ENCODE results near the gene STRBP.

STRBP gene

DNA sequence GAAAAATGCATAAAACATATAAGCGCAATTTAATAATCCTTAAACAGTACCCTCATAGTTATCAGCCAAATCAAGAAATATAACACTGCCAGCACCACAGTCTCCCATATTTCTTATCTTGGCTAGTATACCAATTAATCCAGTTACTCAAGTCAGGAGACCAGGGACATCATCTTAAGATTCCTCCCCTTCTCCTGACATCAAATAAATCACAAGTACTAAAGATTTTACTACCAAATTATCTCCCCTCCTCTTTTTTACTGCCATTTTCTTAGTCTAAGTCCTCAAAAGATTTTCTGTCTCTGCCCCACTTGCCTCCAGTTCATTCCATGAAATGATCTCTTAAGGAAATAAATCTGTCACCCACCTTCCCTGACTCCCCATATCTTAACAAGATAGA, 37.0 kb downstream of the STRBP start:
- no peak overlapping the region for H3K4me3 ChIP-seq (ENCODE audit: low read depth, low read length)
- DNase-seq (ENCODE audit: low read depth): no peak
- TF ChIP-seq, protein P1, sequence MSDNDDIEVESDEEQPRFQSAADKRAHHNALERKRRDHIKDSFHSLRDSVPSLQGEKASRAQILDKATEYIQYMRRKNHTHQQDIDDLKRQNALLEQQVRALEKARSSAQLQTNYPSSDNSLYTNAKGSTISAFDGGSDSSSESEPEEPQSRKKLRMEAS (IDR thresholded peaks at IDR 0.05; ENCODE audit: low read depth, low read length): no peak
- TF ChIP-seq MYC (IDR thresholded peaks at IDR 0.05; ENCODE audit: low read depth, low read length): no peak
- TF ChIP-seq, protein P2, sequence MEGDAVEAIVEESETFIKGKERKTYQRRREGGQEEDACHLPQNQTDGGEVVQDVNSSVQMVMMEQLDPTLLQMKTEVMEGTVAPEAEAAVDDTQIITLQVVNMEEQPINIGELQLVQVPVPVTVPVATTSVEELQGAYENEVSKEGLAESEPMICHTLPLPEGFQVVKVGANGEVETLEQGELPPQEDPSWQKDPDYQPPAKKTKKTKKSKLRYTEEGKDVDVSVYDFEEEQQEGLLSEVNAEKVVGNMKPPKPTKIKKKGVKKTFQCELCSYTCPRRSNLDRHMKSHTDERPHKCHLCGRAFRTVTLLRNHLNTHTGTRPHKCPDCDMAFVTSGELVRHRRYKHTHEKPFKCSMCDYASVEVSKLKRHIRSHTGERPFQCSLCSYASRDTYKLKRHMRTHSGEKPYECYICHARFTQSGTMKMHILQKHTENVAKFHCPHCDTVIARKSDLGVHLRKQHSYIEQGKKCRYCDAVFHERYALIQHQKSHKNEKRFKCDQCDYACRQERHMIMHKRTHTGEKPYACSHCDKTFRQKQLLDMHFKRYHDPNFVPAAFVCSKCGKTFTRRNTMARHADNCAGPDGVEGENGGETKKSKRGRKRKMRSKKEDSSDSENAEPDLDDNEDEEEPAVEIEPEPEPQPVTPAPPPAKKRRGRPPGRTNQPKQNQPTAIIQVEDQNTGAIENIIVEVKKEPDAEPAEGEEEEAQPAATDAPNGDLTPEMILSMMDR (IDR thresholded peaks at IDR 0.05; ENCODE audit: low read depth, low read length): no peak
- TF ChIP-seq POLR2A (IDR thresholded peaks at IDR 0.05; ENCODE audit: extremely low read depth, insufficient read length): no peak

DNA sequence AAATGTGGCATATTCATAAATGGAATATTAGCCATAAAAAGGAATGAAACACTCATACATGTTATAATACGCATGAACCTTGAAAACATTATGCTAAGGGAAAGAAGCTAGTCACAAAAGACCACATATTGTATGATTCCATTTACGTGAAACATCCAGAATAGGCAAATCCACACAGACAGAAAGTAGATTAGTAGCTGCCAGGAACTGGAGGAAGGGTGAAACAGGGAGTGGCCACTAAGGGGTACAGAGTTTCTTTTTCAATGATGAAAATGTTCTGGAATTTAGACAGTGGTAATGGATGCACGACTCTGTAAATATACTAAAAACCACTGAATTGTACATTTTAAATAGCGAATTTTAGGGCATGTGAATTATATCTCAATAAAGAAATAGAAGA, 39.4 kb downstream of the STRBP start:
- TF ChIP-seq, protein P1 (IDR thresholded peaks at IDR 0.05; ENCODE audit: low read depth, low read length): no peak
- TF ChIP-seq, protein P2 (IDR thresholded peaks at IDR 0.05; ENCODE audit: low read depth, low read length): no peak
- TF ChIP-seq POLR2A (IDR thresholded peaks at IDR 0.05; ENCODE audit: extremely low read depth, insufficient read length) (no peak), MYC (IDR thresholded peaks at IDR 0.05; ENCODE audit: low read depth, low read length) (no peak)
- DNase-seq (ENCODE audit: low read depth): no peak

DNA sequence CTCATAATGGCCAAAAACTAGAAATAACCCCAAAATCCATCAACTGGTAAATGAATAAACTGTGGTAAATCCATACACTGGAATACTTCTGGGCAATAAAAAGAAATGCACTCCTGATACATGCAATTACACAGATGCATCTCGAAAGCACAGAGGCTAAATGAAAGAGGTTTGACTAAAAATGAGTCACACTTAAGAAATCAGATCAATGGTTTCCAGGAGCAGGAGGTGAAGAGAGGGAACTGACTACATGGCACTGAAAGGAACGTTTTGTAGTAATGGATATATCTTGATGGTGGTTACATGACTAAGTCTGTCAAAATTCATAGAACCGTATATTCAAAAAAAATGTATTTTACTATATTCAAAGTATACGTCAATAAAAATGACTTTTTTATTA, 42.4 kb downstream of the STRBP start:
- H3K4me3 ChIP-seq (ENCODE audit: low read depth, low read length): no peak overlapping the region
- DNase-seq (ENCODE audit: low read depth): no peak
- TF ChIP-seq, protein P1 (IDR thresholded peaks at IDR 0.05; ENCODE audit: low read depth, low read length): no peak
- TF ChIP-seq POLR2A (IDR thresholded peaks at IDR 0.05; ENCODE audit: extremely low read depth, insufficient read length) (no peak), MYC (IDR thresholded peaks at IDR 0.05; ENCODE audit: low read depth, low read length) (no peak)
- TF ChIP-seq, protein P2 (IDR thresholded peaks at IDR 0.05; ENCODE audit: low read depth, low read length): no peak

More for the DNA sequence above, 39.4 kb downstream of the STRBP start:
- no peak overlapping the region for H3K4me3 ChIP-seq (ENCODE audit: low read depth, low read length)

DNA sequence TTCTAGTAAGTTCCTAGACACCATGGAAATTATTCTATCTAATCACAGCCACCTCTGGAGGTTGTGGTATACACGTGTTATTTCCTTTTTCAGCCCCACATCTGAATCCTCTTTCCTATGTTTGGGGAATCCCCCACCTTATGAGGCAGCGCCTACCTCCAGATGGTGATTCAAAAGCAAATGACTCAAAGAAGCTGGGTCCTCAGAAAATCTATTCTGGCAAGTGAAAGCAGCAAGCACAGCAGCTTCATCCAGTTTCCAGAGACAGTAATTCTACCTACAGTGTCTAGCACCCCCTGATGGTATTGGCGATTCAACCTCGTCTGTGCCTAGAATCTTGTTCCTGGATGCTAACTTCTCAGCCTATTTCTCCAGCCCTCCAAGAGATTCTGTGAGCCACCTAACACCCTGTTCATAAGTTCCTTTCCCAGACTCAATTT, 43.0 kb downstream of the STRBP start:
- DNase-seq (ENCODE audit: low read depth): peak; percentile 34

DNA sequence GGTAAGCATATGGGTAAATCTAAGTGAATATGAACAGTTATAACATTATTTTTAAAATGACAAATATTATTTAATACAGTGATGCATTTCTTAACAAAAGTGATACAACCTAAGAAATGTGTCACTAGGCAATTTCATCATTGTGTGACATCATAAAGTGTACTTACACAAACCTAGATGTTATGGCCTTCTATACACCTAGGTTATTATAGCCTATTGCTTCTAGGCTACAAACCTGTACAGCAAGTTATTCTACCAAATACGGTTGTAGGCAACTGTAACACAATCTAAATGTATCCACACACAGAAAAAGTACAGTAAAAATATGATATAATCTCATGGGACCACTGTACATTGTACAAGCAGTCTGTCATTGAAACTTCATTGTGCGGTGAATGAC, 48.3 kb downstream of the STRBP start:
- TF ChIP-seq, protein P2 (IDR thresholded peaks at IDR 0.05; ENCODE audit: low read depth, low read length): no peak
- TF ChIP-seq, protein P1 (IDR thresholded peaks at IDR 0.05; ENCODE audit: low read depth, low read length): no peak
- TF ChIP-seq POLR2A (IDR thresholded peaks at IDR 0.05; ENCODE audit: extremely low read depth, insufficient read length): no peak
- no peak for TF ChIP-seq MYC (IDR thresholded peaks at IDR 0.05; ENCODE audit: low read depth, low read length)
- H3K4me3 ChIP-seq (ENCODE audit: low read depth, low read length): no peak overlapping the region
- DNase-seq (ENCODE audit: low read depth): no peak

More for the DNA sequence above, 43.0 kb downstream of the STRBP start:
- TF ChIP-seq POLR2A (IDR thresholded peaks at IDR 0.05; ENCODE audit: extremely low read depth, insufficient read length): no peak
- TF ChIP-seq, protein P2 (IDR thresholded peaks at IDR 0.05; ENCODE audit: low read depth, low read length): peak; percentile 17
- no peak overlapping the region for H3K4me3 ChIP-seq (ENCODE audit: low read depth, low read length)

DNA sequence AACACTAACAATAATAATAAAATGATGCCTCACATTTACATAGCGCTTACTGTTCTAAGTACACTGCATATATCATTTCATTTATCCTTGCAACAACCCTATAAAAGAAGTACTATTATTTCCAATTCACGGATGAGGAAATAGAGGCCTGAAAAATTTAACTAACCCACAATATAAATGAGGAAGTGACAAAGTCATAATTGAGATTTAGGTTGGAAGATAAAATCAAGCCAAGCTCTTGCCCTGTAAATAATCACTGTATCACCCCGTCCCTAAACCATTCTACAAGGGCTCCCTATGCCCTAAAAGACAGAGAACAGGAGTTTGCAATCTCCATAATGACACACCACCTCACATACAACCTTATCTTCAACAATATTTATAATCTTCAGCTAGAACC, 49.6 kb downstream of the STRBP start:
- TF ChIP-seq POLR2A (IDR thresholded peaks at IDR 0.05; ENCODE audit: extremely low read depth, insufficient read length) (no peak), MYC (IDR thresholded peaks at IDR 0.05; ENCODE audit: low read depth, low read length) (no peak)
- TF ChIP-seq, protein P2 (IDR thresholded peaks at IDR 0.05; ENCODE audit: low read depth, low read length): no peak
- TF ChIP-seq, protein P1 (IDR thresholded peaks at IDR 0.05; ENCODE audit: low read depth, low read length): no peak
- DNase-seq (ENCODE audit: low read depth): peak; percentile 19
- no peak overlapping the region for H3K4me3 ChIP-seq (ENCODE audit: low read depth, low read length)
